OCI-LY7 (cell line): ENCODE data around the gene KREMEN2. TPM values are rescaled to one million over a fixed set of nuclear protein-coding genes. Genes with fewer than 3 reads are reported as not detected.

Experiments used
- BruUV-seq: library from RNA; stranded (reverse); fragments of 400-500 nt; replicated peaks from 2 replicates; lab custom pipeline; 2021; lab: Mats Ljungman, UMichigan
- CTCF ChIA-PET: fragments of 300-600 bp; sonication (Branson Sonifier 250); formaldehyde crosslinking; loops from one replicate; lab custom pipeline; 2022; ENCODE audit warnings: antibody characterized with exemption; ENCODE audit not compliant: unreplicated experiment; lab: Charles Lee
- POLR2A ChIA-PET: fragments of 300-600 bp; sonication (Branson Sonifier 250); formaldehyde crosslinking; loops from one replicate; lab custom pipeline; 2022; ENCODE audit warnings: antibody characterized with exemption; lab: Charles Lee
- DNase-seq: peaks from one replicate; pipeline ENCODE4 v3.0.0-alpha.2; 2015; ENCODE audit warnings: low spot score
- H2AFZ ChIP-seq: fragments of 200-600 bp; sonication (generic), shearing (Covaris generic); 2 replicates; pipeline ENCODE4 v1.6.1; 2014; ENCODE audit warnings: mild to moderate bottlenecking, antibody characterized with exemption, low read length, moderate library complexity
- H3K27ac ChIP-seq: fragments of 200-600 bp; sonication (generic); 2 replicates; pipeline ENCODE4 v1.5.1; 2014; ENCODE audit warnings: mixed run types, low read depth, mild to moderate bottlenecking, moderate library complexity, low read length, inconsistent platforms; ENCODE audit not compliant: poor library complexity, severe bottlenecking
- H3K36me3 ChIP-seq: fragments of 200-600 bp; sonication (generic); 2 replicates; pipeline ENCODE4 v1.6.1; 2014; ENCODE audit warnings: mild to moderate bottlenecking, antibody characterized with exemption, low read length, moderate library complexity, mixed read lengths; ENCODE audit not compliant: insufficient read depth
- H3K4me1 ChIP-seq: fragments of 200-600 bp; sonication (generic); 2 replicates; pipeline ENCODE4 v1.5.1; 2014; ENCODE audit warnings: mild to moderate bottlenecking, low read length; ENCODE audit not compliant: insufficient read depth, poor library complexity, severe bottlenecking
- H3K4me2 ChIP-seq: fragments of 200-600 bp; sonication (generic); 2 replicates; pipeline ENCODE4 v1.6.1; 2014; ENCODE audit warnings: mild to moderate bottlenecking, low read length
- H3K4me3 ChIP-seq: fragments of 200-600 bp; sonication (generic); 2 replicates; pipeline ENCODE4 v1.5.1; 2014; ENCODE audit warnings: mild to moderate bottlenecking, low read depth, low read length; ENCODE audit not compliant: poor library complexity, severe bottlenecking
- H3K79me2 ChIP-seq: fragments of 200-600 bp; sonication (generic); 2 replicates; pipeline ENCODE4 v1.6.1; 2016; ENCODE audit warnings: low read depth, mild to moderate bottlenecking, low read length, moderate library complexity, mixed read lengths; ENCODE audit not compliant: insufficient read depth
- H3K9me2 ChIP-seq: fragments of 200-600 bp; sonication (generic); 2 replicates; pipeline ENCODE4 v1.6.1; 2016; ENCODE audit warnings: mild to moderate bottlenecking, low read length, mixed read lengths; ENCODE audit not compliant: insufficient read depth
- H3K9me3 ChIP-seq: fragments of 200-600 bp; sonication (generic); 2 replicates; pipeline ENCODE4 v1.6.1; 2014; ENCODE audit warnings: mild to moderate bottlenecking, mixed run types, low read length, mixed read lengths
- H4K20me1 ChIP-seq: fragments of 200-600 bp; sonication (generic); 2 replicates; pipeline ENCODE4 v1.6.1; 2014; ENCODE audit warnings: mild to moderate bottlenecking, antibody characterized with exemption, low read length, moderate library complexity, mixed read lengths; ENCODE audit not compliant: insufficient read depth
- CTCF ChIP-seq: fragments of 200-600 bp; sonication (generic); conservative IDR thresholded peaks from 2 replicates; pipeline ENCODE4 v1.5.1; 2014; ENCODE audit warnings: mild to moderate bottlenecking, antibody characterized with exemption, low read length, moderate library complexity, mixed read lengths
- EZH2phosphoT487 ChIP-seq: fragments of 200-600 bp; sonication (generic); IDR thresholded peaks from 2 replicates; pipeline ENCODE4 v1.6.1; 2018; ENCODE audit warnings: low read depth, borderline replicate concordance, mild to moderate bottlenecking, mixed run types, antibody characterized with exemption, low read length, moderate library complexity, mixed read lengths
- intact Hi-C: fragments of 100-400 bp; cut with micrococcal nuclease; formaldehyde crosslinking; loops from one replicate; pipeline ENCODE4 v1.10.0; 2022; ENCODE audit not compliant: unreplicated experiment
- total RNA-seq, 2 experiments: library from RNA; depleted of rRNA in 1 of 2; stranded (reverse); fragments of >200 nt in 1 of 2; shearing (Covaris generic) in 1 of 2; gene quantifications; 2 replicates each; pipeline ENCODE4 v1.2.3, GENCODE V29; 2014 to 2022

KREMEN2 gene
- total RNA-seq, 2 experiments from 2014 or later, result 0.09 TPM; not detected in 1

- H3K27ac ChIP-seq, result no peak overlapping the region
- H3K4me2 ChIP-seq, result no peak overlapping the region
- intact Hi-C loops, result loop anchor here (5.0 kb wide), 1 partner anchor 33 kb away; no protein-coding TSS in a partner anchor
- H3K9me3 ChIP-seq, result no peaks in the 10 kb centered on the region
- ChIA-PET CTCF (interaction anchor here (0.5 to 0.6 kb wide), 2 partner anchors 208 to 257 kb away, joined by 3 to 8 read pairs; partner anchors contain the start of gene SRRM2), POLR2A (no interaction called here)
- DNase-seq, result no peak
- no peak overlapping the region for H2AFZ ChIP-seq
- H3K4me1 ChIP-seq, result peaks cover 52% of the 10 kb centered on the region
- H4K20me1 ChIP-seq, result no peaks in the 10 kb centered on the region
- no peaks in the 10 kb centered on the region for H3K79me2 ChIP-seq
- no peaks in the 10 kb centered on the region for H3K9me2 ChIP-seq
- H3K36me3 ChIP-seq, result no peaks in the 10 kb centered on the region
- H3K4me3 ChIP-seq, result no peak overlapping the region
- no TSS peak for BruUV-seq
- TF ChIP-seq CTCF (no peak), EZH2phosphoT487 (no peak)
These were observed 3.7 kb upstream of the KREMEN2 start for GRCh38 chr16:2960183-2961010.

- intact Hi-C loops, result loop anchor here (5.0 kb wide), 1 partner anchor 35 kb away; no protein-coding TSS in a partner anchor
- ChIA-PET CTCF (no interaction called here), POLR2A (no interaction called here)
- H4K20me1 ChIP-seq, result no peaks in the 10 kb centered on the region
- H3K27ac ChIP-seq, result no peak overlapping the region
- H3K9me3 ChIP-seq, result no peaks in the 10 kb centered on the region
- peaks cover 51% of the 10 kb centered on the region for H3K4me1 ChIP-seq
- H3K36me3 ChIP-seq, result no peaks in the 10 kb centered on the region
- TF ChIP-seq EZH2phosphoT487 (no peak; the same call in 1 of the 2 replicates), CTCF (no peak)
- BruUV-seq, result no TSS peak
- no peaks in the 10 kb centered on the region for H3K79me2 ChIP-seq
- H2AFZ ChIP-seq, result no peak overlapping the region
- no peak for DNase-seq
- H3K4me3 ChIP-seq, result no peak overlapping the region
- no peaks in the 10 kb centered on the region for H3K9me2 ChIP-seq
- H3K4me2 ChIP-seq, result peak overlapping the region; percentile 65
These were observed 1.6 kb upstream of the KREMEN2 start for GRCh38 chr16:2962334-2963073.
